Fibroblast of skin of left quadriceps (primary cell): ENCODE data around the gene AR.
A peak's percentile ranks its signal among the peaks of the same experiment; 100 is the strongest.

Source experiments
- DNase-seq, 2 experiments: peaks; one replicate each; pipeline ENCODE4 v3.0.0-alpha.2; 2013; ENCODE audit warnings: low read depth in 2 of 2

Gene AR

GRCh38 chrX:67568769-67569168, 24.9 kb downstream of the AR start:
- DNase-seq, result no peak

- no peak for DNase-seq
Observed at GRCh38 chrX:67570839-67571238, 27.0 kb downstream of the AR start.

- DNase-seq, result no peak
Observed at GRCh38 chrX:67574696-67575095, 30.9 kb downstream of the AR start.

GRCh38 chrX:67582436-67582835, 38.6 kb downstream of the AR start:
- DNase-seq, result no peak

- DNase-seq, result no peak
Observed at GRCh38 chrX:67583171-67583570, 39.4 kb downstream of the AR start.

GRCh38 chrX:67585401-67585800, 41.6 kb downstream of the AR start:
- no peak for DNase-seq

- DNase-seq, result no peak
Observed at GRCh38 chrX:67587946-67588624, 44.3 kb downstream of the AR start.

- no peak for DNase-seq
Observed at GRCh38 chrX:67596839-67597790, 53.3 kb downstream of the AR start.

- no peak for DNase-seq
Observed at GRCh38 chrX:67599532-67599931, 55.7 kb downstream of the AR start.

GRCh38 chrX:67601771-67602170, 58.0 kb downstream of the AR start:
- DNase-seq, result no peak

GRCh38 chrX:67604979-67605703, 61.3 kb downstream of the AR start:
- peak; percentile 74 to 76 for DNase-seq

GRCh38 chrX:67607466-67607865, 63.6 kb downstream of the AR start:
- no peak for DNase-seq

GRCh38 chrX:67610282-67610681, 66.5 kb downstream of the AR start:
- DNase-seq, result no peak

- DNase-seq, result no peak
Observed at GRCh38 chrX:67612231-67612630, 68.4 kb downstream of the AR start.

GRCh38 chrX:67613366-67613765, 69.5 kb downstream of the AR start:
- DNase-seq, result no peak

- no peak for DNase-seq
Observed at GRCh38 chrX:67613996-67614395, 70.2 kb downstream of the AR start.

- no peak for DNase-seq
Observed at GRCh38 chrX:67614423-67614822, 70.6 kb downstream of the AR start.

GRCh38 chrX:67619253-67619652, 75.4 kb downstream of the AR start:
- DNase-seq, result peak in 1 of 2 experiments; percentile 40

- DNase-seq, result no peak
Observed at GRCh38 chrX:67622053-67622585, 78.3 kb downstream of the AR start.

- DNase-seq, result no peak
Observed at GRCh38 chrX:67624325-67624724, 80.5 kb downstream of the AR start.

- no peak for DNase-seq
Observed at GRCh38 chrX:67635424-67635823, 91.6 kb downstream of the AR start.

- no peak for DNase-seq
Observed at GRCh38 chrX:67636532-67636931, 92.7 kb downstream of the AR start.
